C1 segment of cervical spinal cord (tissue), 14 donors: ENCODE measurements around the gene SSX2IP.
"Not testable (repeated sequence)": the region's sequence is repeated elsewhere in the genome, so short reads cannot be mapped to it uniquely, and the experiment has no call there.

Experiments
- DNase-seq, 14 donors: peaks; one replicate each; lab custom pipeline; 2025; lab: John Stamatoyannopoulos, UW

The SSX2IP gene

GRCh38 chr1:84677415-84678099 is 12.7 kb downstream of the SSX2IP start:
- DNase-seq = no peak

GRCh38 chr1:84675631-84676030 is 14.6 kb downstream of the SSX2IP start:
- no peak for DNase-seq

GRCh38 chr1:84675106-84675505 is 15.2 kb downstream of the SSX2IP start:
- DNase-seq = no peak

GRCh38 chr1:84674705-84675104 is 15.6 kb downstream of the SSX2IP start:
- no peak for DNase-seq

GRCh38 chr1:84674021-84674420 is 16.2 kb downstream of the SSX2IP start:
- no peak for DNase-seq

- DNase-seq = no peak
These were observed 18.0 kb downstream of the SSX2IP start for GRCh38 chr1:84672080-84672854.

- no peak for DNase-seq
These were observed 20.4 kb downstream of the SSX2IP start for GRCh38 chr1:84669831-84670230.

GRCh38 chr1:84668185-84668584 is 22.1 kb downstream of the SSX2IP start:
- DNase-seq = no peak

GRCh38 chr1:84665703-84666317 is 24.5 kb downstream of the SSX2IP start:
- no peak for DNase-seq

GRCh38 chr1:84653130-84653677 is 37.1 kb downstream of the SSX2IP start:
- peak in 1 of 14 donors; percentile 9 for DNase-seq

GRCh38 chr1:84644472-84644871 is 45.8 kb downstream of the SSX2IP start:
- DNase-seq = peak in 1 of 14 donors; percentile 23

- DNase-seq = peak in 2 of 14 donors; percentile 7 to 95
These were observed 47.1 kb downstream of the SSX2IP start for GRCh38 chr1:84643183-84643582.

GRCh38 chr1:84642774-84643173 is 47.5 kb downstream of the SSX2IP start:
- DNase-seq = no peak

GRCh38 chr1:84639731-84640130 is 50.5 kb downstream of the SSX2IP start:
- not testable (repeated sequence) for DNase-seq

- DNase-seq = no peak
These were observed 54.8 kb downstream of the SSX2IP start for GRCh38 chr1:84635429-84635828.

GRCh38 chr1:84634536-84635205 is 55.6 kb downstream of the SSX2IP start:
- no peak for DNase-seq

- DNase-seq = no peak
These were observed 57.4 kb downstream of the SSX2IP start for GRCh38 chr1:84632673-84633434.

GRCh38 chr1:84632137-84632536 is 58.1 kb downstream of the SSX2IP start:
- DNase-seq = no peak

- no peak for DNase-seq
These were observed 65.4 kb downstream of the SSX2IP start for GRCh38 chr1:84624876-84625275.

GRCh38 chr1:84621553-84621952 is 68.7 kb downstream of the SSX2IP start:
- DNase-seq = no peak

GRCh38 chr1:84620720-84621313 is 69.4 kb downstream of the SSX2IP start:
- peak in 13 of 14 donors; percentile 38 to 85 (median 79) for DNase-seq
